H9 (cell line): ENCODE results near the gene TMEM190. TPM values are rescaled to one million over a fixed set of nuclear protein-coding genes. Genes with fewer than 3 reads are reported as not detected.

Experiments used
- DNase-seq: peaks from one replicate; pipeline ENCODE4 v3.0.0-alpha.2; 2017
- H2AFZ ChIP-seq: one replicate; pipeline ENCODE4 v1.6.1; 2013; ENCODE audit warnings: mild to moderate bottlenecking, low read length, control low read depth, moderate library complexity
- H2AK5ac ChIP-seq: 2 replicates; pipeline ENCODE4 v1.6.1; 2013; ENCODE audit warnings: low read length, control low read depth, mixed read lengths; ENCODE audit not compliant: insufficient read length
- H2BK120ac ChIP-seq: one replicate; pipeline ENCODE4 v1.6.1; 2013; ENCODE audit warnings: low read depth, mild to moderate bottlenecking, low read length, control low read depth, inconsistent platforms; ENCODE audit not compliant: poor library complexity, severe bottlenecking
- H2BK12ac ChIP-seq: 2 replicates; pipeline ENCODE4 v1.6.1; 2013; ENCODE audit warnings: low read length, control low read depth, mixed read lengths, low read depth; ENCODE audit not compliant: insufficient read length
- H2BK15ac ChIP-seq: 2 replicates; pipeline ENCODE4 v1.6.1; 2013; ENCODE audit warnings: low read depth, low read length, control low read depth
- H2BK20ac ChIP-seq: one replicate; pipeline ENCODE4 v1.6.1; 2013; ENCODE audit warnings: low read depth, mild to moderate bottlenecking, low read length, control low read depth, inconsistent platforms; ENCODE audit not compliant: poor library complexity, severe bottlenecking
- H2BK5ac ChIP-seq: 2 replicates; pipeline ENCODE4 v1.6.1; 2013; ENCODE audit warnings: low read length, control low read depth, mixed read lengths; ENCODE audit not compliant: insufficient read length
- H3K14ac ChIP-seq: 2 replicates; pipeline ENCODE4 v1.6.1; 2013; ENCODE audit warnings: low read length, control low read depth; ENCODE audit not compliant: insufficient read depth
- H3K18ac ChIP-seq: 2 replicates; pipeline ENCODE4 v1.6.1; 2013; ENCODE audit warnings: low read depth, mild to moderate bottlenecking, mixed read lengths, low read length, control low read depth; ENCODE audit not compliant: insufficient read length
- H3K23ac ChIP-seq: 2 replicates; pipeline ENCODE4 v1.6.1; 2013; ENCODE audit warnings: low read length, control low read depth, mixed read lengths, low read depth; ENCODE audit not compliant: insufficient read length
- H3K23me2 ChIP-seq: 2 replicates; pipeline ENCODE4 v1.6.1; 2013; ENCODE audit warnings: low read depth, mild to moderate bottlenecking, mixed read lengths, low read length, control low read depth; ENCODE audit not compliant: insufficient read length, poor library complexity, severe bottlenecking
- H3K27ac ChIP-seq: 2 replicates; pipeline ENCODE4 v1.5.1; 2013; ENCODE audit warnings: low read length, control low read depth, mixed read lengths, low read depth; ENCODE audit not compliant: insufficient read length
- H3K27me3 ChIP-seq: 2 replicates; pipeline ENCODE4 v1.6.1; 2013; ENCODE audit warnings: low read length, control low read depth, inconsistent platforms; ENCODE audit not compliant: insufficient read depth
- H3K4ac ChIP-seq: 2 replicates; pipeline ENCODE4 v1.6.1; 2013; ENCODE audit warnings: low read depth, mild to moderate bottlenecking, control low read depth, inconsistent platforms, low read length, moderate library complexity
- H3K4me1 ChIP-seq: 2 replicates; pipeline ENCODE4 v1.6.1; 2013; ENCODE audit warnings: low read length, control low read depth, inconsistent platforms; ENCODE audit not compliant: insufficient read depth
- H3K4me2 ChIP-seq: 2 replicates; pipeline ENCODE4 v1.6.1; 2013; ENCODE audit warnings: low read length, control low read depth, mixed read lengths; ENCODE audit not compliant: insufficient read length, insufficient read depth
- H3K56ac ChIP-seq: 2 replicates; pipeline ENCODE4 v1.6.1; 2013; ENCODE audit warnings: low read depth, mild to moderate bottlenecking, mixed read lengths, low read length, control low read depth; ENCODE audit not compliant: insufficient read length
- H3K79me1 ChIP-seq: 2 replicates; pipeline ENCODE4 v1.6.1; 2013; ENCODE audit warnings: low read depth, mild to moderate bottlenecking, moderate library complexity, low read length, control low read depth, inconsistent platforms; ENCODE audit not compliant: insufficient read depth, poor library complexity, severe bottlenecking
- H3K79me2 ChIP-seq: 2 replicates; pipeline ENCODE4 v1.6.1; 2013; ENCODE audit warnings: low read length, control low read depth, inconsistent platforms; ENCODE audit not compliant: insufficient read depth
- H3K9ac ChIP-seq: 2 replicates; pipeline ENCODE4 v1.6.1; 2013; ENCODE audit warnings: low read length, control low read depth, mixed read lengths; ENCODE audit not compliant: insufficient read length; ENCODE audit errors: extremely low read depth
- H3K9me3 ChIP-seq: one replicate; pipeline ENCODE4 v1.6.1; 2013; ENCODE audit warnings: low read depth, low read length, inconsistent platforms; ENCODE audit not compliant: control insufficient read depth
- H3T11ph ChIP-seq: one replicate; pipeline ENCODE4 v1.6.1; 2013; ENCODE audit warnings: mild to moderate bottlenecking, low read length, control low read depth, inconsistent platforms
- H4K20me1 ChIP-seq: one replicate; pipeline ENCODE4 v1.6.1; 2013; ENCODE audit not compliant: control insufficient read depth, insufficient read length, insufficient read depth
- H4K5ac ChIP-seq: 2 replicates; pipeline ENCODE4 v1.6.1; 2013; ENCODE audit warnings: low read depth, mild to moderate bottlenecking, mixed read lengths, low read length, control low read depth; ENCODE audit not compliant: insufficient read length
- H4K8ac ChIP-seq: replicated peaks from 2 replicates; pipeline ENCODE4 v1.6.1; 2013; ENCODE audit warnings: low read length, control low read depth, mixed read lengths, low read depth; ENCODE audit not compliant: insufficient read length
- H4K91ac ChIP-seq: 2 replicates; pipeline ENCODE4 v1.6.1; 2013; ENCODE audit warnings: low read depth, mild to moderate bottlenecking, moderate library complexity, mixed read lengths, low read length, control low read depth; ENCODE audit not compliant: insufficient read length
- H3K27ac Mint-ChIP-seq, 3 experiments: 2 replicates in 2 of 3; 3 replicates in 1 of 3; pipeline ENCODE4 v1.8.0; 2020 to 2021; ENCODE audit warnings: mixed read lengths in 3 of 3, mild to moderate bottlenecking in 1 of 3, moderate library complexity in 1 of 3
- H3K27me3 Mint-ChIP-seq: 2 replicates; pipeline ENCODE4 v1.8.0; 2021; ENCODE audit warnings: low read depth, mild to moderate bottlenecking, moderate library complexity, mixed read lengths
- H3K36me3 Mint-ChIP-seq, 3 experiments: 2 replicates in 2 of 3; 3 replicates in 1 of 3; pipeline ENCODE4 v1.8.0; 2020 to 2021; ENCODE audit warnings: low read depth in 3 of 3, mixed read lengths in 3 of 3; ENCODE audit not compliant: insufficient read depth in 1 of 3
- H3K4me1 Mint-ChIP-seq, 2 experiments: 2 replicates each; pipeline ENCODE4 v1.8.0; 2020; ENCODE audit warnings: mixed read lengths in 2 of 2
- H3K4me3 Mint-ChIP-seq, 2 experiments: 2 replicates in 1 of 2; 3 replicates in 1 of 2; pipeline ENCODE4 v1.8.0; 2020 to 2021; ENCODE audit warnings: mild to moderate bottlenecking in 2 of 2, mixed read lengths in 2 of 2, moderate library complexity in 1 of 2
- H3K9me3 Mint-ChIP-seq, 2 experiments: 2 replicates in 1 of 2; 3 replicates in 1 of 2; pipeline ENCODE4 v1.8.0; 2020; ENCODE audit warnings: mild to moderate bottlenecking in 2 of 2, mixed read lengths in 2 of 2, moderate library complexity in 1 of 2
- CTCF ChIP-seq: fragments of 200-600 bp; sonication (generic); conservative IDR thresholded peaks from 3 replicates; pipeline ENCODE4 v1.8.0; 2021; ENCODE audit warnings: antibody characterized with exemption, mild to moderate bottlenecking
- WGBS: extraction: QIAGEN DNeasy Blood & Tissue Kit; methylation state at CpG from one replicate; pipeline ENCODE4 v1.1.7; 2013; ENCODE audit warnings: missing lambda C conversion rate, low lambda C conversion rate, mixed read lengths; ENCODE audit not compliant: insufficient read length; ENCODE audit errors: extremely low coverage; 5-methylcytosine and 5-hydroxymethylcytosine counted together
- total RNA-seq: library from RNA; stranded (reverse); gene quantifications from 2 replicates; pipeline ENCODE4 v1.2.1, GENCODE V29; 2021

The TMEM190 gene
- total RNA-seq, 1 experiment from 2014 or later: 1.5 TPM

- no peak overlapping the region for H3K9ac ChIP-seq
- Mint-ChIP-seq H3K36me3 (peaks cover 0 to 6% (median 0%) of the 10 kb centered on the region in 3 experiments; a peak in 1 of 7 replicates), H3K27me3 (peaks cover 71% of the 10 kb centered on the region), H3K4me3 (0 out of 5 replicates have a peak overlapping the region, but pooled peaks of 1 of the 2 experiments have one; percentile 8), H3K4me1 (peaks cover 32 to 49% of the 10 kb centered on the region in 2 experiments), H3K27ac (no peak overlapping the region), H3K9me3 (peaks cover 0 to 5% of the 10 kb centered on the region in 2 experiments; a peak in 2 of 5 replicates)
- no peak overlapping the region for H2BK120ac ChIP-seq
- no peak overlapping the region for H3T11ph ChIP-seq
- no peak overlapping the region for H2BK5ac ChIP-seq
- H3K4ac ChIP-seq: no peak overlapping the region
- H2AFZ ChIP-seq: no peak overlapping the region
- H3K23ac ChIP-seq: no peak overlapping the region
- H3K79me1 ChIP-seq: no peaks in the 10 kb centered on the region
- WGBS: no CpG with 5 or more reads among the region's 24 CpGs
- H3K27me3 ChIP-seq: peaks cover 5% of the 10 kb centered on the region
- no peaks in the 10 kb centered on the region for H3K79me2 ChIP-seq
- no peaks in the 10 kb centered on the region; the same call in 1 of the 2 replicates for H3K4me1 ChIP-seq
- H4K91ac ChIP-seq: no peak overlapping the region
- H3K23me2 ChIP-seq: peaks cover 12% of the 10 kb centered on the region
- no peak overlapping the region for H4K8ac ChIP-seq
- H3K27ac ChIP-seq: no peak overlapping the region
- H2BK12ac ChIP-seq: no peak overlapping the region
- no peak for DNase-seq
- H4K5ac ChIP-seq: no peak overlapping the region
- H2AK5ac ChIP-seq: no peak overlapping the region
- no peaks in the 10 kb centered on the region for H3K9me3 ChIP-seq
- no peak overlapping the region for H3K56ac ChIP-seq
- no peak overlapping the region for H3K4me2 ChIP-seq
- H3K14ac ChIP-seq: peak overlapping the region; percentile 4; the same call in 1 of the 2 replicates
- no peaks in the 10 kb centered on the region for H4K20me1 ChIP-seq
- H2BK15ac ChIP-seq: peak overlapping the region; percentile 33; the same call in 1 of the 2 replicates
- H2BK20ac ChIP-seq: no peak overlapping the region
- no peak for TF ChIP-seq CTCF
- no peak overlapping the region for H3K18ac ChIP-seq
These were observed 4.1 kb upstream of the TMEM190 start for GRCh38 chr19:55372316-55373081.
